H9 (cell line): ENCODE measurements around the gene ZNF444. TPM values are rescaled to one million over a fixed set of nuclear protein-coding genes. Genes with fewer than 3 reads are reported as not detected.
A peak's percentile ranks its signal among the peaks of the same experiment; 100 is the strongest.

Experiments
- DNase-seq: peaks from one replicate; pipeline ENCODE4 v3.0.0-alpha.2; 2017
- H2AFZ ChIP-seq: one replicate; pipeline ENCODE4 v1.6.1; 2013; ENCODE audit warnings: mild to moderate bottlenecking, low read length, control low read depth, moderate library complexity
- H2AK5ac ChIP-seq: 2 replicates; pipeline ENCODE4 v1.6.1; 2013; ENCODE audit warnings: low read length, control low read depth, mixed read lengths; ENCODE audit not compliant: insufficient read length
- H2BK120ac ChIP-seq: one replicate; pipeline ENCODE4 v1.6.1; 2013; ENCODE audit warnings: low read depth, mild to moderate bottlenecking, low read length, control low read depth, inconsistent platforms; ENCODE audit not compliant: poor library complexity, severe bottlenecking
- H2BK12ac ChIP-seq: 2 replicates; pipeline ENCODE4 v1.6.1; 2013; ENCODE audit warnings: low read length, control low read depth, mixed read lengths, low read depth; ENCODE audit not compliant: insufficient read length
- H2BK15ac ChIP-seq: 2 replicates; pipeline ENCODE4 v1.6.1; 2013; ENCODE audit warnings: low read depth, low read length, control low read depth
- H2BK20ac ChIP-seq: one replicate; pipeline ENCODE4 v1.6.1; 2013; ENCODE audit warnings: low read depth, mild to moderate bottlenecking, low read length, control low read depth, inconsistent platforms; ENCODE audit not compliant: poor library complexity, severe bottlenecking
- H2BK5ac ChIP-seq: 2 replicates; pipeline ENCODE4 v1.6.1; 2013; ENCODE audit warnings: low read length, control low read depth, mixed read lengths; ENCODE audit not compliant: insufficient read length
- H3K14ac ChIP-seq: 2 replicates; pipeline ENCODE4 v1.6.1; 2013; ENCODE audit warnings: low read length, control low read depth; ENCODE audit not compliant: insufficient read depth
- H3K18ac ChIP-seq: 2 replicates; pipeline ENCODE4 v1.6.1; 2013; ENCODE audit warnings: low read depth, mild to moderate bottlenecking, mixed read lengths, low read length, control low read depth; ENCODE audit not compliant: insufficient read length
- H3K23ac ChIP-seq: 2 replicates; pipeline ENCODE4 v1.6.1; 2013; ENCODE audit warnings: low read length, control low read depth, mixed read lengths, low read depth; ENCODE audit not compliant: insufficient read length
- H3K23me2 ChIP-seq: 2 replicates; pipeline ENCODE4 v1.6.1; 2013; ENCODE audit warnings: low read depth, mild to moderate bottlenecking, mixed read lengths, low read length, control low read depth; ENCODE audit not compliant: insufficient read length, poor library complexity, severe bottlenecking
- H3K27ac ChIP-seq: 2 replicates; pipeline ENCODE4 v1.5.1; 2013; ENCODE audit warnings: low read length, control low read depth, mixed read lengths, low read depth; ENCODE audit not compliant: insufficient read length
- H3K27me3 ChIP-seq: 2 replicates; pipeline ENCODE4 v1.6.1; 2013; ENCODE audit warnings: low read length, control low read depth, inconsistent platforms; ENCODE audit not compliant: insufficient read depth
- H3K4ac ChIP-seq: 2 replicates; pipeline ENCODE4 v1.6.1; 2013; ENCODE audit warnings: low read depth, mild to moderate bottlenecking, control low read depth, inconsistent platforms, low read length, moderate library complexity
- H3K4me1 ChIP-seq: 2 replicates; pipeline ENCODE4 v1.6.1; 2013; ENCODE audit warnings: low read length, control low read depth, inconsistent platforms; ENCODE audit not compliant: insufficient read depth
- H3K4me2 ChIP-seq: 2 replicates; pipeline ENCODE4 v1.6.1; 2013; ENCODE audit warnings: low read length, control low read depth, mixed read lengths; ENCODE audit not compliant: insufficient read length, insufficient read depth
- H3K56ac ChIP-seq: 2 replicates; pipeline ENCODE4 v1.6.1; 2013; ENCODE audit warnings: low read depth, mild to moderate bottlenecking, mixed read lengths, low read length, control low read depth; ENCODE audit not compliant: insufficient read length
- H3K79me1 ChIP-seq: 2 replicates; pipeline ENCODE4 v1.6.1; 2013; ENCODE audit warnings: low read depth, mild to moderate bottlenecking, moderate library complexity, low read length, control low read depth, inconsistent platforms; ENCODE audit not compliant: insufficient read depth, poor library complexity, severe bottlenecking
- H3K79me2 ChIP-seq: 2 replicates; pipeline ENCODE4 v1.6.1; 2013; ENCODE audit warnings: low read length, control low read depth, inconsistent platforms; ENCODE audit not compliant: insufficient read depth
- H3K9ac ChIP-seq: 2 replicates; pipeline ENCODE4 v1.6.1; 2013; ENCODE audit warnings: low read length, control low read depth, mixed read lengths; ENCODE audit not compliant: insufficient read length; ENCODE audit errors: extremely low read depth
- H3K9me3 ChIP-seq: one replicate; pipeline ENCODE4 v1.6.1; 2013; ENCODE audit warnings: low read depth, low read length, inconsistent platforms; ENCODE audit not compliant: control insufficient read depth
- H3T11ph ChIP-seq: one replicate; pipeline ENCODE4 v1.6.1; 2013; ENCODE audit warnings: mild to moderate bottlenecking, low read length, control low read depth, inconsistent platforms
- H4K20me1 ChIP-seq: one replicate; pipeline ENCODE4 v1.6.1; 2013; ENCODE audit not compliant: control insufficient read depth, insufficient read length, insufficient read depth
- H4K5ac ChIP-seq: 2 replicates; pipeline ENCODE4 v1.6.1; 2013; ENCODE audit warnings: low read depth, mild to moderate bottlenecking, mixed read lengths, low read length, control low read depth; ENCODE audit not compliant: insufficient read length
- H4K8ac ChIP-seq: replicated peaks from 2 replicates; pipeline ENCODE4 v1.6.1; 2013; ENCODE audit warnings: low read length, control low read depth, mixed read lengths, low read depth; ENCODE audit not compliant: insufficient read length
- H4K91ac ChIP-seq: 2 replicates; pipeline ENCODE4 v1.6.1; 2013; ENCODE audit warnings: low read depth, mild to moderate bottlenecking, moderate library complexity, mixed read lengths, low read length, control low read depth; ENCODE audit not compliant: insufficient read length
- H3K27ac Mint-ChIP-seq, 3 experiments: 2 replicates in 2 of 3; 3 replicates in 1 of 3; pipeline ENCODE4 v1.8.0; 2020 to 2021; ENCODE audit warnings: mixed read lengths in 3 of 3, mild to moderate bottlenecking in 1 of 3, moderate library complexity in 1 of 3
- H3K27me3 Mint-ChIP-seq: 2 replicates; pipeline ENCODE4 v1.8.0; 2021; ENCODE audit warnings: low read depth, mild to moderate bottlenecking, moderate library complexity, mixed read lengths
- H3K36me3 Mint-ChIP-seq, 3 experiments: 2 replicates in 2 of 3; 3 replicates in 1 of 3; pipeline ENCODE4 v1.8.0; 2020 to 2021; ENCODE audit warnings: low read depth in 3 of 3, mixed read lengths in 3 of 3; ENCODE audit not compliant: insufficient read depth in 1 of 3
- H3K4me1 Mint-ChIP-seq, 2 experiments: 2 replicates each; pipeline ENCODE4 v1.8.0; 2020; ENCODE audit warnings: mixed read lengths in 2 of 2
- H3K4me3 Mint-ChIP-seq, 2 experiments: 2 replicates in 1 of 2; 3 replicates in 1 of 2; pipeline ENCODE4 v1.8.0; 2020 to 2021; ENCODE audit warnings: mild to moderate bottlenecking in 2 of 2, mixed read lengths in 2 of 2, moderate library complexity in 1 of 2
- H3K9me3 Mint-ChIP-seq, 2 experiments: 2 replicates in 1 of 2; 3 replicates in 1 of 2; pipeline ENCODE4 v1.8.0; 2020; ENCODE audit warnings: mild to moderate bottlenecking in 2 of 2, mixed read lengths in 2 of 2, moderate library complexity in 1 of 2
- CTCF ChIP-seq: fragments of 200-600 bp; sonication (generic); conservative IDR thresholded peaks from 3 replicates; pipeline ENCODE4 v1.8.0; 2021; ENCODE audit warnings: antibody characterized with exemption, mild to moderate bottlenecking
- WGBS: extraction: QIAGEN DNeasy Blood & Tissue Kit; methylation state at CpG from one replicate; pipeline ENCODE4 v1.1.7; 2013; ENCODE audit warnings: missing lambda C conversion rate, low lambda C conversion rate, mixed read lengths; ENCODE audit not compliant: insufficient read length; ENCODE audit errors: extremely low coverage; 5-methylcytosine and 5-hydroxymethylcytosine counted together
- total RNA-seq: library from RNA; stranded (reverse); gene quantifications from 2 replicates; pipeline ENCODE4 v1.2.1, GENCODE V29; 2021

The ZNF444 gene
- total RNA-seq, 1 experiment from 2014 or later: 49.7 TPM

GRCh38 chr19:56115490-56115889 is 25.6 kb upstream of the ZNF444 start:
- peaks cover 8% of the 10 kb centered on the region for H3K79me1 ChIP-seq
- Mint-ChIP-seq H3K9me3 (no peaks in the 10 kb centered on the region; a peak in 1 of 5 replicates), H3K4me3 (no peak overlapping the region; a peak in 1 of 5 replicates), H3K4me1 (peaks cover 62 to 70% of the 10 kb centered on the region in 2 experiments), H3K27me3 (no peaks in the 10 kb centered on the region; the same call in 1 of the 2 replicates), H3K36me3 (peaks cover 8 to 16% (median 11%) of the 10 kb centered on the region in 3 experiments; a peak in 6 of 7 replicates), H3K27ac (peak overlapping the region in 1 of 3 experiments; percentile 85; a peak in 2 of 7 replicates)
- H3K9me3 ChIP-seq: no peaks in the 10 kb centered on the region
- no peak overlapping the region for H4K91ac ChIP-seq
- no peak overlapping the region for H2BK5ac ChIP-seq
- no peak overlapping the region for H3K4ac ChIP-seq
- no peak overlapping the region for H2BK12ac ChIP-seq
- no CpG with 5 or more reads among the region's 21 CpGs for WGBS
- H2BK15ac ChIP-seq: no peak overlapping the region
- H2BK20ac ChIP-seq: no peak overlapping the region
- H3K23me2 ChIP-seq: peaks cover 7% of the 10 kb centered on the region
- no peak for TF ChIP-seq CTCF
- no peak overlapping the region for H3K23ac ChIP-seq
- H3K27me3 ChIP-seq: no peaks in the 10 kb centered on the region
- no peak overlapping the region for H4K8ac ChIP-seq
- H3K9ac ChIP-seq: no peak overlapping the region
- H3T11ph ChIP-seq: no peak overlapping the region
- H2AFZ ChIP-seq: no peak overlapping the region
- no peak overlapping the region for H2BK120ac ChIP-seq
- H4K5ac ChIP-seq: no peak overlapping the region
- H3K18ac ChIP-seq: no peak overlapping the region
- H4K20me1 ChIP-seq: peaks cover 3% of the 10 kb centered on the region
- no peak overlapping the region for H2AK5ac ChIP-seq
- no peak overlapping the region for H3K56ac ChIP-seq
- H3K79me2 ChIP-seq: peaks cover 85% of the 10 kb centered on the region
- H3K4me1 ChIP-seq: peaks cover 7% of the 10 kb centered on the region
- H3K27ac ChIP-seq: no peak overlapping the region
- no peak overlapping the region for H3K4me2 ChIP-seq
- H3K14ac ChIP-seq: no peak overlapping the region
- DNase-seq: no peak
